ENCODE data around the gene CDH13. TPM values are rescaled to one million over a fixed set of nuclear protein-coding genes. Genes with fewer than 3 reads are reported as not detected.

The CDH13 gene
- total and polyA plus RNA-seq, 10 of the 15 experiments (the other 5 are each of a cell fraction or from before 2014, with no cell fraction given), result under 0.01 to 0.05 TPM; not detected in 8

- WGBS (ENCODE audit: insufficient coverage, insufficient replicate concordance, low lambda C conversion rate, missing lambda C conversion rate), result 47% methylated on average over 7 of the region's 7 CpGs
- Histone ChIP-seq H4K20me1 (ENCODE audit: control insufficient read depth, insufficient read depth) (no peaks in the 10 kb centered on the region), H3K4me1 (ENCODE audit: control insufficient read depth, insufficient read depth, low read length) (no peaks in the 10 kb centered on the region), H3K9ac (ENCODE audit: control insufficient read depth, insufficient read depth, low read length) (no peak overlapping the region), H3K79me2 (ENCODE audit: control insufficient read depth, insufficient read depth, low read length) (no peaks in the 10 kb centered on the region), H3K9me3 (replicated peaks; ENCODE audit: control insufficient read depth, insufficient read depth, low read length) (no peaks in the 10 kb centered on the region), H3K4me3 (no peak overlapping the region), H3K4me2 (ENCODE audit: control insufficient read depth, insufficient read depth) (no peak overlapping the region), H3K36me3 (ENCODE audit: control insufficient read depth in 2 of 2, insufficient read depth in 2 of 2, low read length in 1 of 2) (no peaks in the 10 kb centered on the region), H3K27me3 (replicated peaks in 1 of 2; ENCODE audit: control insufficient read depth in 2 of 2, insufficient read depth in 2 of 2, low read length in 1 of 2) (peaks cover 0 to 1% of the 10 kb centered on the region in 2 experiments; a peak in 1 of 4 replicates), H3K27ac (ENCODE audit: control insufficient read depth, insufficient read depth) (no peak overlapping the region), H2AFZ (ENCODE audit: control insufficient read depth, low read depth, low read length) (no peak overlapping the region)
- POLR2A ChIA-PET, result no interaction called here
- RAD21 ChIA-PET (ENCODE audit: unreplicated experiment), result interaction anchor here (1.5 kb wide), 1 partner anchor 16 kb away, joined by 5 read pairs; no protein-coding TSS in a partner anchor
- DNase-seq (ENCODE audit: low read depth, low spot score) (no peak), FAIRE-seq (no peak), ATAC-seq (no peak)
- no peak for TF ChIP-seq SREBF1 (IDR thresholded peaks at IDR 0.05; ENCODE audit: low read length)
- TF ChIP-seq SPI1 (IDR thresholded peaks at IDR 0.05; ENCODE audit: borderline replicate concordance, insufficient read depth, low read depth, low read length), result no peak
- TF ChIP-seq ELK1 (IDR thresholded peaks at IDR 0.05; ENCODE audit: low read depth, low read length), result no peak
- no peak for TF ChIP-seq CBX3 (IDR thresholded peaks at IDR 0.05; ENCODE audit: borderline replicate concordance, low read depth)
- no peak for TF ChIP-seq LARP7 (IDR thresholded peaks at IDR 0.05)
- TF ChIP-seq IRF5 (IDR thresholded peaks at IDR 0.05; ENCODE audit: borderline replicate concordance), result no peak
- TF ChIP-seq ASH2L (IDR thresholded peaks at IDR 0.05; ENCODE audit: borderline replicate concordance, low read depth), result no peak
- no peak for TF ChIP-seq ZNF217 (IDR thresholded peaks at IDR 0.05)
- TF ChIP-seq E2F4 (IDR thresholded peaks at IDR 0.05; ENCODE audit: low read depth, low read length), result no peak
- TF ChIP-seq HDGF (IDR thresholded peaks at IDR 0.05), result no peak
- TF ChIP-seq HSF1 (IDR thresholded peaks at IDR 0.05; ENCODE audit: low read depth, low read length), result no peak
- TF ChIP-seq ZNF622 (IDR thresholded peaks at IDR 0.05), result no peak
- no peak for TF ChIP-seq BMI1 (IDR thresholded peaks at IDR 0.05; ENCODE audit: borderline replicate concordance)
- BruUV-seq (replicated peaks), result no TSS peak
- intact Hi-C loops (cut with micrococcal nuclease; ENCODE audit: unreplicated experiment) (no loop called here), in situ Hi-C loops (cut with MboI) (no loop called here)
- SMC1A ChIA-PET (ENCODE audit: uncharacterized antibody, unreplicated experiment), result interaction anchor here (0.7 kb wide), 1 partner anchor 18 kb away, joined by 3 read pairs; no protein-coding TSS in a partner anchor
- CTCF ChIA-PET, result interaction anchor here (0.9 kb wide), 1 partner anchor 17 kb away, joined by 3 read pairs; no protein-coding TSS in a partner anchor
Measured at GRCh38 chr16:83842291-83842690, 1215.5 kb downstream of the CDH13 start.
